Measurements from ENCODE around the gene C13orf46. TPM values are rescaled to one million over a fixed set of nuclear protein-coding genes. Genes with fewer than 3 reads are reported as not detected.

The C13orf46 gene
- total RNA-seq, 3 donors from 2014 or later: 1.1 to 1.5 (median 1.4) TPM

DNA sequence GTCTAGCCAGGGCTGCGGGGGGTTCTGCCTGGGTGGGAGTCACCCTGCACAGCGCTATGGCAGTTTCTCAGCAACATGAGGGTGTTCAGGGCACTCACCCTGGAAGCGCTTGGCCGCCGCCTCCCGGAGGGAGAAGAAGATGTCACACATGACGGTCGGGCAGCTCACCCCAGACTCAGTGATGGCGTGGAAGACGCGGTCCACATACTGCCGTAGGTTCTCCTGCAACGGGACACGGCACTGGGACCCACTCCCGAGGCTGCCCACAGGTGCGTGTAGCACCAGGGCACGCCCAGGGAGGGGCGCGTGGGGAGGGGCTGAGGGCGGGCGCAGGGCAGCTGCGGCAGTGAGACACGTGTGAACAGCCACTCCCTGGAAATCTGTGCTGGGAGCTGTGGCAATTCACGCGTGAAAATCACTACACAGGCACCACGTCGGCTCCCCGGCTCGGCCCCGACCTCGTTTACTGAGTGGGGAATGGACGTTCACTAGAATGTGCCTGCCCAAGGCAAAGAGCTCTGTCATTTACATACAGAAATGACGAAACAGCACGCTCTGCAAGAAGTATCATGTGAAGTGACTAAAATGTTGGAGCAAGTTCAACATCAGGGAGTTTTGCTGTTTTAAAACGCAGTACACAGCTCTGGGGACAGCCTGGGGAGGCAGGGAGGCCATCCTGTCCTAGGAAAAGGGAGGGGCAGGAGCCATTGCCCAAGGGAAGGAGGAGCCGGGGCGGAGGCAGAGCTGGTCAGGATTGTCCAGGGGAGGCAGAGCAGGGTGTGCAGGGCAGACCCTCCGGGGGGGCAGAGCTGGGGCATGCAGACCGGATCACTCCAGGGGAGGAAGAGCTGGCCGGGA is 41.5 kb upstream of the C13orf46 start:
- Mint-ChIP-seq H3K4me3 (no peak overlapping the region), H3K36me3 (ENCODE audit: insufficient read depth) (peaks cover 10% of the 10 kb centered on the region), H3K27me3 (ENCODE audit: low read depth) (no peaks in the 10 kb centered on the region), H3K4me1 (ENCODE audit: low read depth) (peaks cover 4% of the 10 kb centered on the region), H3K9me3 (no peaks in the 10 kb centered on the region)
- ATAC-seq (no peak), DNase-seq (no peak)

DNA sequence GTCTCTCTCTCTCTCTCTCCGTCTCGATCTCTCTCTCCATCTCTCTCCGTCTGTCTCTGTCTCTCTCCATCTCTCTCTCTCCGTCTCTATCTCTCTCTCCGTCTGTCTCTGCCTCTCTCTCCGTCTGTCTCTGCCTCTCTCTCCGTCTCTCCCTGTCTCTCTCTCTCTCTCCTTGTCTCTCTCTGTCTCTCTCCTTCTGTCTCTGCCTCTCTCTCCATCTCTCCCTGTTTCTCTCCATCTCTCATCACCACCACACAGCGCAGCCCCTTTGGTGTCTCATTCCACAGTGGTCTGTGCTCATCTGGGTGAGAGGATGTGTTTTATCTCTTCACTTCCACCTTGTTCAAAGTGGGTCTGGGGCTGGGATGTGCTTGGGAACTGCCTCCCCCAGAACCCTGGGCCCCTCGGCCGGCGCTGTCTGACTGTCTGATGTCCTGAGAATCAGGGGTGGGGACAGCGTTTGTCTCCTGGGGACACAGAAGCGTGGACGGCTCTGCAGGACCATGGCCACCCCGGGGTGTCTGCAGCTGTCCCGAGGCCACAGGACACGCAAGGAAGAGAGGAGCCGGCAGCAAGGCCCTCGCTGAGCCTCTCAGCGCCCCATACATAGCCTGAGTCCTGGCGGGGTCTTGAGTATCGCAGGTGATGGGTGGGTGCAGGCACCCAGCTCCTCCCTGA is 40.2 kb upstream of the C13orf46 start:
- Mint-ChIP-seq H3K4me1 (ENCODE audit: low read depth) (peaks cover 4% of the 10 kb centered on the region), H3K9me3 (no peaks in the 10 kb centered on the region), H3K27me3 (ENCODE audit: low read depth) (no peaks in the 10 kb centered on the region), H3K4me3 (no peak overlapping the region), H3K36me3 (ENCODE audit: insufficient read depth) (peaks cover 10% of the 10 kb centered on the region)
- DNase-seq: no peak
- ATAC-seq: no peak

GRCh38 chr13:114013336-114013735 is 39.5 kb upstream of the C13orf46 start:
- H3K36me3 Mint-ChIP-seq (ENCODE audit: insufficient read depth): peaks cover 10% of the 10 kb centered on the region
- H3K4me1 Mint-ChIP-seq (ENCODE audit: low read depth): peaks cover 4% of the 10 kb centered on the region
- ATAC-seq: no peak
- no peak for DNase-seq
- H3K27me3 Mint-ChIP-seq (ENCODE audit: low read depth): no peaks in the 10 kb centered on the region
- no peak overlapping the region for H3K4me3 Mint-ChIP-seq
- no peaks in the 10 kb centered on the region for H3K9me3 Mint-ChIP-seq

GRCh38 chr13:114012921-114013320 is 39.0 kb upstream of the C13orf46 start:
- peaks cover 10% of the 10 kb centered on the region for H3K36me3 Mint-ChIP-seq (ENCODE audit: insufficient read depth)
- no peaks in the 10 kb centered on the region for H3K9me3 Mint-ChIP-seq
- peaks cover 4% of the 10 kb centered on the region for H3K4me1 Mint-ChIP-seq (ENCODE audit: low read depth)
- H3K4me3 Mint-ChIP-seq: no peak overlapping the region
- H3K27me3 Mint-ChIP-seq (ENCODE audit: low read depth): no peaks in the 10 kb centered on the region
- DNase-seq (no peak), ATAC-seq (no peak)

DNA sequence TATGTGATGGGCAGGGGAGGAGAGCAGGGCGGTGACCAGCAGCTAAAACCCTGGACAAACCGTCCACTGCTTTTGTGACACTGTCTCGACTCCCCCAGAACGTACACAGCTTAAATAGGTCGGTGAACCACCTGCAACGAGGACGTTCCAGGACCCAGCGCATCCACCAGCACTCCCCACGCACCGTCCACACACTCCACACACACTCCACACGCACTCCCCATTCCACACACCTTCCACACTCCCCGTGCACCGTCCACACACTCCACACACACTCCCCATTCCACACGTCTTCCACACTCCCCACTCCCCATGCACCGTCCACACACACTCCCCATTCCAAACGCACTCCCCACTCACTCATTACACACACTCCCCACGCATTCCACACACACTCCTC is 38.3 kb upstream of the C13orf46 start:
- no peaks in the 10 kb centered on the region for H3K9me3 Mint-ChIP-seq
- H3K4me3 Mint-ChIP-seq: no peak overlapping the region
- peaks cover 4% of the 10 kb centered on the region for H3K4me1 Mint-ChIP-seq (ENCODE audit: low read depth)
- no peak for ATAC-seq
- H3K27me3 Mint-ChIP-seq (ENCODE audit: low read depth): no peaks in the 10 kb centered on the region
- no peak for DNase-seq
- H3K36me3 Mint-ChIP-seq (ENCODE audit: insufficient read depth): peaks cover 10% of the 10 kb centered on the region

GRCh38 chr13:114011226-114011625 is 37.4 kb upstream of the C13orf46 start:
- Mint-ChIP-seq H3K4me1 (ENCODE audit: low read depth) (peaks cover 4% of the 10 kb centered on the region), H3K27me3 (ENCODE audit: low read depth) (no peaks in the 10 kb centered on the region), H3K9me3 (no peaks in the 10 kb centered on the region), H3K36me3 (ENCODE audit: insufficient read depth) (peaks cover 10% of the 10 kb centered on the region), H3K4me3 (no peak overlapping the region)
- no peak for ATAC-seq
- no peak for DNase-seq

DNA sequence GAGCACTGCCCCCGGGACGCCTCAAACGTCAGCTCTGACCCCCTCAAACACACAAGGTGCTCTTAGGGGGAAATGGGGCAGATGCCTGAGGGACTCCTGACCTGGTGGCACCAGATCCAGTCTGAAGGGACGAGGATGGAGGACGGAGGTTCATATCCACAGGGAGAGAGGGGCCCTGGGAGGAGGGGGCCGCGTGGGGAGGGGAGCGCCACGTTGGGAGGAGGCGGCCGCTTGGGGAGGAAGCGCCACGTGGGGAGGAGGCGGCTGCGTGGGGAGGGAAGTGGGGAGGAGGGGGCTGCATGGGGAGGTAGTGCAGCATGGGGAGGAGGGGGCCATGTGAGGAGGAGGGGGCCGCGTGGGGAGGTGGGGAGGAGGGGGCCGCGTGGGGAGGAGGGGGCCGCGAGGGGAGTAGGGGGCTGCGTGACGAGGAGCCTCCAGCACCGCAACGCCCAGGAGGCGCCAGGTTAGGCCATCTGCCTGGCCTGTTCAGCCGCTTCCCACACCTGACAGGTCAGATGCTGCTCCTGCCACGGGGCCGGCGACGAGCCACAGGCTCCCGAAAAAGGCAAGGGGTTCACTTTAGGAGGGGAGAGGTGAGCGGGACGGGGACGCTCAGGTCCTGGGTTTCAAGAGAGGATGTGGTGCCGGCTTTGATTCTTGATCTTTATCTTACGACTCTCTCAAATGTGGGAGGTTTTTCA is 36.7 kb upstream of the C13orf46 start:
- no peaks in the 10 kb centered on the region for H3K9me3 Mint-ChIP-seq
- DNase-seq (no peak), ATAC-seq (peak in 1 of 2 donors; percentile 37)
- peaks cover 4% of the 10 kb centered on the region for H3K4me1 Mint-ChIP-seq (ENCODE audit: low read depth)
- H3K27me3 Mint-ChIP-seq (ENCODE audit: low read depth): no peaks in the 10 kb centered on the region
- H3K4me3 Mint-ChIP-seq: no peak overlapping the region
- peaks cover 10% of the 10 kb centered on the region for H3K36me3 Mint-ChIP-seq (ENCODE audit: insufficient read depth)

DNA sequence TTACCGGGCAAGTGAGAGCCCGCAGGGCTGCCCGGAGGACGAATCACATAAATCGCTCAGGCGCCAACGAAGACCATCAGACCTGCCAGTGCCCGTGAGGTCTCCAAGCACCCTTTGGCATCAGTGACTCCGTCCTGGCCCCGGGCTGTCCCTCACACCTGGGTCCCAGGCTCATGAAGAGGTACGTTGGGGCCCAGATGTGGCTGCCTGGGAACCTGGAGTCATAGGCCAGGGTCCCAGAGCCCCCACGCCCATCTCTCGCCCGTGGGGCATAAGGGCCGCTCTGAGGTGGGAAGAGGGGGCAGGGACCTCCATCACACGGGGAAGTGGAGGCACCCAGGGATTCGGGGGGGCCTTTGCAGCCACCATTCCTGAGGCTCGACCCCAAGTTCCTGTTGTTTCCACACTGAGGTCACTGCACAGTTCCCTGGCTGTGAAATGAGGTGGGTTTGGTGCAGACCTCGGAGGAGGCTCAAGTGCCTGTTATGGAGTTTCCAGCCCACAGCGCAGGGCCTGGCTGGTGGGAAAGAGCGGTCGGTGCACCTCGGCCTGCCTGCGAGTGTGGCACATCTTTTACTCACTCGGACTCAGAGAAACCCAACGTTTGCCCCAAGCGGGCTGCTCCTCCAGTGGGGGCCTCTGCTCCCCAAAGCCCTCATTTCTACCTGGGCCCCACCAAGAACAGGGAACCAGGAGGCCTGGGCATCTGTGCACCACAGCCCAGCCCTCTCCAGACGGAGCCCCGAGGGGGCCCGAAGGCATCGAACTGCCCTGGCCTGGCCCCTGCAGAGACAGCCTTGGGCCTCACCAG is 35.9 kb upstream of the C13orf46 start:
- Mint-ChIP-seq H3K4me3 (no peak overlapping the region), H3K4me1 (ENCODE audit: low read depth) (peaks cover 4% of the 10 kb centered on the region), H3K27me3 (ENCODE audit: low read depth) (no peaks in the 10 kb centered on the region), H3K9me3 (no peaks in the 10 kb centered on the region), H3K36me3 (ENCODE audit: insufficient read depth) (peaks cover 11% of the 10 kb centered on the region)
- DNase-seq (no peak), ATAC-seq (no peak)

- H3K27me3 Mint-ChIP-seq (ENCODE audit: low read depth): no peaks in the 10 kb centered on the region
- peaks cover 15% of the 10 kb centered on the region for H3K36me3 Mint-ChIP-seq (ENCODE audit: insufficient read depth)
- H3K9me3 Mint-ChIP-seq: no peaks in the 10 kb centered on the region
- DNase-seq: no peak
- ATAC-seq: no peak
- no peak overlapping the region for H3K4me3 Mint-ChIP-seq
- H3K4me1 Mint-ChIP-seq (ENCODE audit: low read depth): peaks cover 4% of the 10 kb centered on the region
Measured at GRCh38 chr13:114008964-114009589, 35.2 kb upstream of the C13orf46 start.

DNA sequence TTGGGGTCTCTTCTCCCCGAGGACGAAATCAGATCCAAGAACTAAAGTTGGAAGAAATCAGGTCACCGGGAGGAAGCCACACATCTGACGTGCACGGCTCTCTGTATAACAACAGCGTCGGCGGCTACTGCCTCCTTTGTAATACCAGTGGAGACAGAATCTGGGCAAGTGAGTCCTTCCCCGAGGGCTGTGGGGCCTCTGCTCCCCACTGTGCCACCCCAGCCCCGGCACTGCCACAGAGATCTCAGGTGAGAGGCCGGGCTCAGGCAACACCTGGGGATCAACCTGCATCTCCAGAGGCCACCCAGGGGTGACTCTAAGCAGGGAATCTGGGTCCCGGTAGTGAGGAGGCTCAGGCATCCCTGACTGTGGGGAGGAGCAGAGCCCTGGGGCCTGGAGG is 33.7 kb upstream of the C13orf46 start:
- Mint-ChIP-seq H3K4me3 (no peak overlapping the region), H3K9me3 (no peaks in the 10 kb centered on the region), H3K4me1 (ENCODE audit: low read depth) (peaks cover 4% of the 10 kb centered on the region), H3K36me3 (ENCODE audit: insufficient read depth) (peaks cover 15% of the 10 kb centered on the region), H3K27me3 (ENCODE audit: low read depth) (no peaks in the 10 kb centered on the region)
- ATAC-seq (no peak), DNase-seq (no peak)

DNA sequence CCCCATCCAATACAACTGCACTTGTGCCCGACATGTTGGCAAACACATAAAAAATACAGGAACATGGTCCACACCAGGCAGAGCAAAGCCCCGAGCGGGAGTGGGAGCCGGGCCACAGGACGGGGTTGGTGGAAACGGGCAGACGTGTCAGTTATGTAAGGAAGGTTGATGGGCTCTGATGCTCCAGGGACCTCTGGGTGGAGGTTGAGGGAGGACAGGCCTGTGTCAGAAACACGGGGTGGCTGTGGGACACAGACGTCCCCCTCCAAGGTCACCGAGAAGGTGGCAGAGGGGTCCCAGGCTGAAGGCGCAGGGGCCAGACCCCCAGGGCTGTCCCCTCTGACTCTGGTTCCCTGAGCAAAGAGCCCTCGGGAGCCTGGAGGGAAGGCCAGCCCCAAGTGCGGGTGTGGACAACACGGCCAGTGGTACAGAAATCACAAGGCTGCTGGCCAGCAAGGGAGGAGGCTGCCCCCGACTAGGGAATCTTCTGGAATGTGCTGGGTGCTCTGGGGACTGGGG is 31.4 kb upstream of the C13orf46 start:
- DNase-seq (no peak), ATAC-seq (no peak)
- H3K27me3 Mint-ChIP-seq (ENCODE audit: low read depth): no peaks in the 10 kb centered on the region
- H3K36me3 Mint-ChIP-seq (ENCODE audit: insufficient read depth): peaks cover 12% of the 10 kb centered on the region
- H3K9me3 Mint-ChIP-seq: no peaks in the 10 kb centered on the region
- H3K4me1 Mint-ChIP-seq (ENCODE audit: low read depth): no peaks in the 10 kb centered on the region
- H3K4me3 Mint-ChIP-seq: no peak overlapping the region

DNA sequence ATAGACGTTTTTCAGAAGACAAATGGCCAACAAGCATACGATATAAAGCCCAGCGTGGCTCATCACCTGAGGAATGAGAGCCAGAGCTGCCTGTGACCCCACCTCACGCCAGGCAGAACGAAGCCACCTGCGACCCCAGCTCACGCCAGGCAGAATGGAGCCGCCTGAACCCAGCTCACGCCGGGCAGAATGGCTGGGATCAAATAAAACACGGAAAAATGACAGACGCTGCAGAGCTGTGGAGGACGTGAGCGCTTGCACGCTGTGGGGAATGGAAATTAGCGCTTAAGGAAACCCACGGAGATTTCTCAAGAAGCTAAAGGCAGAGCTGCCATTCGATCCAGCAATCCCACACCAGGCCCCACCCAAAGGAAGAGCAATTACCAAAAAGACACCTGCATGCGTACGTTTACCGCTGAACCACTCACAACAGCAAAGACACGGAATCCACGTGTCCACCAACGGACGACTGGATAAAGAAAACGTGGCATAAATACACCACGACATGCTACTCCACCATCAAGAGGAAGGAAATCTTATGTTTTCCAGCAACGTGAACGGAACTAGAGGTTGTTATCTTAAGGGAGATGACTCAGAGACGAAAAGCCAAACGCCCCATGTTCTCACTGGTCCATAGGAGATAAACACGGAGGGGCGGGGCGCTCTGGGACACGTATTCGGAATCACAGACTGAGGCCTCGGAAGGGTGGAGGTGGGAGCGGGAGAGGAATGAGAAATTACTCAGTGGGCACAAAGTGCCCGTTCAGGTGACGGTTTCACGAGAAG is 30.7 kb upstream of the C13orf46 start:
- ATAC-seq: no peak
- Mint-ChIP-seq H3K4me3 (no peak overlapping the region), H3K4me1 (ENCODE audit: low read depth) (no peaks in the 10 kb centered on the region), H3K36me3 (ENCODE audit: insufficient read depth) (peaks cover 15% of the 10 kb centered on the region), H3K9me3 (no peaks in the 10 kb centered on the region), H3K27me3 (ENCODE audit: low read depth) (no peaks in the 10 kb centered on the region)
- no peak for DNase-seq

GRCh38 chr13:114002771-114003321 is 29.0 kb upstream of the C13orf46 start:
- Mint-ChIP-seq H3K27me3 (ENCODE audit: low read depth) (no peaks in the 10 kb centered on the region), H3K4me1 (ENCODE audit: low read depth) (peaks cover 1% of the 10 kb centered on the region)

More at GRCh38 chr13:114002771-114003321, 29.0 kb upstream of the C13orf46 start:
- DNase-seq: no peak
- no peak for ATAC-seq
- Mint-ChIP-seq H3K4me3 (no peak overlapping the region), H3K9me3 (no peaks in the 10 kb centered on the region), H3K36me3 (ENCODE audit: insufficient read depth) (peaks cover 20% of the 10 kb centered on the region)
